ENCODE measurements around the gene SEMA4A. TPM values are rescaled to one million over a fixed set of nuclear protein-coding genes. Genes with fewer than 3 reads are reported as not detected.

Gene SEMA4A
- polyA plus RNA-seq, 1 experiment = 0.77 TPM

DNA sequence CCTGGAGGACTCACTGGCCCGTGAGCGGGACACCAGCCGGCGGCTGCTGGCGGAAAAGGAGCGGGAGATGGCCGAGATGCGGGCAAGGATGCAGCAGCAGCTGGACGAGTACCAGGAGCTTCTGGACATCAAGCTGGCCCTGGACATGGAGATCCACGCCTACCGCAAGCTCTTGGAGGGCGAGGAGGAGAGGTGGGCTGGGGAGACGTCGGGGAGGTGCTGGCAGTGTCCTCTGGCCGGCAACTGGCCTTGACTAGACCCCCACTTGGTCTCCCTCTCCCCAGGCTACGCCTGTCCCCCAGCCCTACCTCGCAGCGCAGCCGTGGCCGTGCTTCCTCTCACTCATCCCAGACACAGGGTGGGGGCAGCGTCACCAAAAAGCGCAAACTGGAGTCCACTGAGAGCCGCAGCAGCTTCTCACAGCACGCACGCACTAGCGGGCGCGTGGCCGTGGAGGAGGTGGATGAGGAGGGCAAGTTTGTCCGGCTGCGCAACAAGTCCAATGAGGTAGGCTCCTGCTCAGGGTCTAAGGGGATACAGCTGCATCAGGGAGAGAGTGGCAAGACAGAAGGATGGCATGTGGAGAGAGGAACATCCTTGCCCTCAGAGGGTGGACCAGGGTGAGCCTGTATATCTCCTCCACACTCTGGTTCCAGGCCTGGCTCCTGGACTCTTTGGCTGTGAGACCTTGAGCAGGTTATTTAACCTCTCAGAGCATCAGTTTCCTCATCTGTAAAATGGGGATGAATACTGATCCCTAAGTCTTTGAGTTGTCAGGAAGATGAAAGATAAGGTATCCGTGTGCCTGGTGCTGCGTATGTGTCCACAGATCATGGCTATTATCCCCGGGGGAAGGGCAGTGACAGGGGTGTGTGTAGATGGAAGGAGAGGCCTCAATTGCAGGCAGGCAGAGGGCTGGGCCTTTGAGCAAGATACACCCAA is 17.2 kb upstream of the SEMA4A start:
- H3K4me3 ChIP-seq (ENCODE audit: low read depth, low read length) = no peak overlapping the region
- TF ChIP-seq CTCF (IDR thresholded peaks at IDR 0.05; ENCODE audit: insufficient read depth, low read depth, low read length) = no peak
- H3K36me3 ChIP-seq (ENCODE audit: control insufficient read depth, insufficient read depth, low read length) = peaks cover 75% of the 10 kb centered on the region
- ChIA-PET POLR2A (no interaction called here), CTCF (interaction anchor here (1.1 to 33.9 kb wide), 4 partner anchors 10 to 89 kb away, joined by 3 to 983 read pairs (median 4); no protein-coding TSS in a partner anchor)
- H3K27me3 ChIP-seq (ENCODE audit: control insufficient read depth, insufficient read depth, low read length) = no peaks in the 10 kb centered on the region
- DNase-seq (ENCODE audit: low read depth) = no peak

DNA sequence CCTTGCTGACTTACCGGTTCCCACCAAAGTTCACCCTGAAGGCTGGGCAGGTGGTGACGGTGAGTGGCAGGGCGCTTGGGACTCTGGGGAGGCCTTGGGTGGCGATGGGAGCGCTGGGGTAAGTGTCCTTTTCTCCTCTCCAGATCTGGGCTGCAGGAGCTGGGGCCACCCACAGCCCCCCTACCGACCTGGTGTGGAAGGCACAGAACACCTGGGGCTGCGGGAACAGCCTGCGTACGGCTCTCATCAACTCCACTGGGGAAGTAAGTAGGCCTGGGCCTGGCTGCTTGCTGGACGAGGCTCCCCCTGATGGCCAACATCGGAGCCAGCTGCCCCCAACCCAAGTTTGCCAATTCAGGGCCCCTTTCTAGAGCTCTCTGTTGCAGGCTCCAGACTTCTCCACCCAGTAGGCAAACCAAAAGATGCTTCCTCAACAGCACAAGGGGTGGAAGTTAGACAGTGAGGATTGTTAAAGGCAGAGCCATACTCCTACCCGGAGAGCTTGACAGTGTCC is 16.4 kb upstream of the SEMA4A start:
- ChIA-PET POLR2A (no interaction called here), CTCF (interaction anchor here (1.2 to 33.9 kb wide), 3 partner anchors 11 to 89 kb away, joined by 3 to 983 read pairs (median 6); no protein-coding TSS in a partner anchor)
- Histone ChIP-seq H3K36me3 (ENCODE audit: control insufficient read depth, insufficient read depth, low read length) (peaks cover 73% of the 10 kb centered on the region), H3K4me3 (ENCODE audit: low read depth, low read length) (no peak overlapping the region), H3K27me3 (ENCODE audit: control insufficient read depth, insufficient read depth, low read length) (no peaks in the 10 kb centered on the region)
- TF ChIP-seq CTCF (IDR thresholded peaks at IDR 0.05; ENCODE audit: insufficient read depth, low read depth, low read length) = peak; percentile 27; the same call in 1 of the 2 replicates
- no peak for DNase-seq (ENCODE audit: low read depth)

GRCh38 chr1:156138458-156138867 is 14.9 kb upstream of the SEMA4A start:
- TF ChIP-seq CTCF (IDR thresholded peaks at IDR 0.05; ENCODE audit: insufficient read depth, low read depth, low read length) = no peak
- H3K27me3 ChIP-seq (ENCODE audit: control insufficient read depth, insufficient read depth, low read length) = no peaks in the 10 kb centered on the region
- no peak overlapping the region for H3K4me3 ChIP-seq (ENCODE audit: low read depth, low read length)
- ChIA-PET CTCF (interaction anchor here (1.6 to 33.9 kb wide), 2 partner anchors 42 to 87 kb away, joined by 6 to 983 read pairs; no protein-coding TSS in a partner anchor), POLR2A (no interaction called here)
- peaks cover 67% of the 10 kb centered on the region for H3K36me3 ChIP-seq (ENCODE audit: control insufficient read depth, insufficient read depth, low read length)
- DNase-seq (ENCODE audit: low read depth) = no peak

DNA sequence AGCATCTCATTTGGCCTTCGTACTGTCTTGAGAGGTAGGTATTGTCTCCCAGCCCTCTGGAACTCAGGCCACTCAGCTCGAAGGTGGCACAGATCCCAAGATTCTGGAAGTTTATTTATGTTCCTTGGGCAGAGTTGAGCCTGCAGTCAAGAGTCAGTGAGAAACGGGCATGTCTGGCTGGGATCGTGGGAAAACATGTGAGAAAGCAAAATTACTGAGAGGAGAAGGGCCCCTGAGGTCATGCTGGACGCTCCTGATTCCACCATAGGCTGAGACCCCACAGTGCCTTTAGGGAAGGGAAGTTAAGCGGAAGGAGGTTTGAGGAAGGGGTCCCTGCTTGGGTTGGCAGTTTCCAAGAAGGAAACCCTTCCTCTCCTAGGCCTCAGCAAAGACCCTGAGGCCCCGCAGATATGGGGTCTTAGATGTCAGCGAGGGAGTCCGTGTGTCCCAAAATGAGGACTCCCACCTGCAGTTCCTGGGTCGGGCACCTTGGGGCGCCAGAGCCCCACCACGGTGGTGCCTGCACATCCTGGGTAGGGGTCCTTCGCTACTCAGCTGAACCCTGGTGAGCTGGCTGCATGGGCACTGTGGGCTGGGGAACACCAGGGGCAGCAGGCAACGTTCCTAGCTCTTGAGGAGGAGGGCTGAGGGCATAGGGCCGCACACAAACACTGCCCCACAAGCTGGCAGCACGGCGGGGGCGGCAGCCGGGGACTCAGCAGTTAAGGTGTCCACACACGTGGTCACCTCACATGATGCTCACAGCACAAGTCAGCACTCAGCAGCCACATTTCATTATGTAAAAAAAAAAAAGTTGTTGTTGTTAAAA is 12.3 kb upstream of the SEMA4A start:
- peak; percentile 71 for TF ChIP-seq CTCF (IDR thresholded peaks at IDR 0.05; ENCODE audit: insufficient read depth, low read depth, low read length)
- H3K36me3 ChIP-seq (ENCODE audit: control insufficient read depth, insufficient read depth, low read length) = peaks cover 43% of the 10 kb centered on the region
- ChIA-PET CTCF (interaction anchor here (0.6 to 33.9 kb wide), 16 partner anchors 9 to 428 kb away, joined by 3 to 983 read pairs (median 4); partner anchors contain the start of genes LMNA and PMF1), POLR2A (no interaction called here)
- no peak for DNase-seq (ENCODE audit: low read depth)
- no peak overlapping the region for H3K4me3 ChIP-seq (ENCODE audit: low read depth, low read length)
- no peaks in the 10 kb centered on the region for H3K27me3 ChIP-seq (ENCODE audit: control insufficient read depth, insufficient read depth, low read length)

Data from BJ (cell line).